HCT116 (cell line): Measurements from ENCODE around the gene FRMPD1. TPM values are rescaled to one million over a fixed set of nuclear protein-coding genes. Genes with fewer than 3 reads are reported as not detected.

Experiments used
- ATAC-seq: fragments of 200-7000 bp; cut with Tn5 transposase; 2 replicates; pipeline ENCODE4 v1.9.1; 2020; ENCODE audit warnings: mild to moderate bottlenecking, moderate library complexity
- BruUV-seq: library from RNA; stranded (reverse); fragments of 400-500 nt; replicated peaks from 2 replicates; lab custom pipeline; 2021; lab: Mats Ljungman, UMichigan
- CTCF ChIA-PET: fragments of 300-600 bp; sonication (Branson Sonifier 250); formaldehyde crosslinking; loops from one replicate; lab custom pipeline; 2021; ENCODE audit warnings: antibody characterized with exemption; lab: Charles Lee
- POLR2A ChIA-PET: fragments of 300-600, 350-600 bp; sonication (Branson Sonifier 250); formaldehyde crosslinking; loops from one replicate; lab custom pipeline; 2021; ENCODE audit warnings: antibody characterized with exemption; lab: Charles Lee
- RAD21 ChIA-PET, 2 experiments: fragments of 300-600 bp; sonication (Branson Sonifier 250); formaldehyde crosslinking; loops; one replicate each; lab custom pipeline; 2023; ENCODE audit warnings: low total read pairs in 2 of 2; ENCODE audit not compliant: uncharacterized antibody in 2 of 2, unreplicated experiment in 2 of 2, low non-redundant PET in 1 of 2; lab: Charles Lee
- DNase-seq: peaks from one replicate; pipeline ENCODE4 v3.0.0-alpha.2; 2010; ENCODE audit warnings: low read depth, low spot score
- H2AFZ ChIP-seq: fragments of 200-600 bp; shearing (Covaris generic), sonication (generic); 2 replicates; pipeline ENCODE4 v1.6.1; 2017; ENCODE audit warnings: low read depth, mixed run types, mixed read lengths, antibody characterized with exemption, low read length; ENCODE audit not compliant: poor library complexity, severe bottlenecking
- H3K27ac ChIP-seq: 2 replicates; pipeline ENCODE4 v1.5.1; 2012; ENCODE audit warnings: low read depth, low read length
- H3K27me3 ChIP-seq: fragments of 200-600 bp; sonication (generic); 2 replicates; pipeline ENCODE4 v1.6.1; 2016; ENCODE audit warnings: mixed run types, low read length, mixed read lengths; ENCODE audit not compliant: insufficient read depth
- H3K36me3 ChIP-seq, 2 experiments: fragments of 200-500 bp in 1 of 2; fragments of 200-600 bp in 1 of 2; sonication (Bioruptor generic) in 1 of 2; sonication (generic) in 1 of 2; 2 replicates each; pipeline versions ENCODE4 v1.5.1 to v1.6.1; 2014 to 2016; ENCODE audit warnings: low read length in 2 of 2, inconsistent platforms in 1 of 2, mixed read lengths in 1 of 2, mixed run types in 1 of 2; ENCODE audit not compliant: insufficient read depth in 2 of 2, control insufficient read depth in 1 of 2
- H3K4me1 ChIP-seq, 2 experiments: fragments of 200-600 bp in 1 of 2; sonication (generic) in 1 of 2; 2 replicates each; pipeline versions ENCODE4 v1.5.1 to v1.6.1; 2012 to 2017; ENCODE audit warnings: low read length in 2 of 2, inconsistent platforms in 1 of 2, mild to moderate bottlenecking in 1 of 2, mixed read lengths in 1 of 2, mixed run types in 1 of 2, moderate library complexity in 1 of 2; ENCODE audit not compliant: insufficient read depth in 2 of 2, control insufficient read depth in 1 of 2
- H3K4me2 ChIP-seq: fragments of 200-600 bp; sonication (generic); 2 replicates; pipeline ENCODE4 v1.6.1; 2017; ENCODE audit warnings: mixed run types, low read length, mixed read lengths
- H3K4me3 ChIP-seq, 2 experiments: fragments of 200-600 bp in 1 of 2; sonication (generic) in 1 of 2; replicated peaks in 1 of 2; 2 replicates each; pipeline ENCODE4 v1.5.1; 2011 to 2016; ENCODE audit warnings: low read length in 2 of 2, control low read depth in 1 of 2, low read depth in 1 of 2, mild to moderate bottlenecking in 1 of 2, mixed read lengths in 1 of 2, mixed run types in 1 of 2
- H3K79me2 ChIP-seq: fragments of 200-600 bp; sonication (generic); 2 replicates; pipeline ENCODE4 v1.6.1; 2017; ENCODE audit warnings: mild to moderate bottlenecking, mixed run types, low read length, moderate library complexity, mixed read lengths; ENCODE audit not compliant: insufficient read depth
- H3K9ac ChIP-seq: fragments of 200-600 bp; sonication (generic); 2 replicates; pipeline ENCODE4 v1.6.1; 2016; ENCODE audit warnings: low read length, mixed read lengths
- H3K9me2 ChIP-seq: fragments of 200-600 bp; sonication (generic), shearing (Covaris generic); 2 replicates; pipeline ENCODE4 v1.6.1; 2017; ENCODE audit warnings: mixed run types, mild to moderate bottlenecking, moderate library complexity; ENCODE audit not compliant: insufficient read depth
- H3K9me3 ChIP-seq, 2 experiments: fragments of 200-500 bp in 1 of 2; fragments of 200-600 bp in 1 of 2; sonication (Bioruptor generic) in 1 of 2; sonication (generic) in 1 of 2; 2 replicates each; pipeline ENCODE4 v1.6.1; 2014 to 2017; ENCODE audit warnings: low read length in 2 of 2, mixed read lengths in 2 of 2, inconsistent platforms in 1 of 2, low read depth in 1 of 2, mild to moderate bottlenecking in 1 of 2, mixed run types in 1 of 2, moderate library complexity in 1 of 2; ENCODE audit not compliant: control insufficient read depth in 1 of 2, insufficient read depth in 1 of 2
- H4K20me1 ChIP-seq: fragments of 200-600 bp; sonication (generic), shearing (Covaris generic); 2 replicates; pipeline ENCODE4 v1.6.1; 2017; ENCODE audit warnings: mixed run types, mild to moderate bottlenecking, moderate library complexity; ENCODE audit not compliant: insufficient read depth
- ATF3 ChIP-seq: IDR thresholded peaks from 2 replicates; pipeline ENCODE4 v1.6.1; 2012
- CTCF ChIP-seq, 3 experiments: fragments of 200-600 bp in 1 of 3; sonication (generic) in 1 of 3; IDR thresholded peaks in 2 of 3; conservative IDR thresholded peaks in 1 of 3; 2 replicates each; pipeline ENCODE4 v1.5.1; 2012 to 2017; ENCODE audit warnings: low read depth in 2 of 3, low read length in 2 of 3, antibody characterized with exemption in 1 of 3, borderline replicate concordance in 1 of 3, control low read depth in 1 of 3, mild to moderate bottlenecking in 1 of 3, mixed read lengths in 1 of 3, mixed run types in 1 of 3, moderate library complexity in 1 of 3; ENCODE audit not compliant: insufficient read depth in 1 of 3
- EGR1 ChIP-seq: IDR thresholded peaks from 2 replicates; pipeline ENCODE4 v1.6.1; 2012; ENCODE audit warnings: low read depth
- ELF1 ChIP-seq: IDR thresholded peaks from 2 replicates; pipeline ENCODE4 v1.6.1; 2012; ENCODE audit warnings: low read depth, borderline replicate concordance
- EZH2 ChIP-seq: fragments of 200-600 bp; sonication (generic); IDR thresholded peaks from 2 replicates; pipeline ENCODE4 v1.6.1; 2017; ENCODE audit warnings: antibody characterized with exemption, mixed run types
- FOSL1 ChIP-seq: IDR thresholded peaks from 2 replicates; pipeline ENCODE4 v1.6.1; 2012; ENCODE audit warnings: low read depth
- JUND ChIP-seq: IDR thresholded peaks from 2 replicates; pipeline ENCODE4 v1.6.1; 2012
- RAD21 ChIP-seq: IDR thresholded peaks from 2 replicates; pipeline ENCODE4 v1.6.1; 2012; ENCODE audit warnings: low read depth, mild to moderate bottlenecking
- SP1 ChIP-seq: IDR thresholded peaks from 2 replicates; pipeline ENCODE4 v1.6.1; 2012; ENCODE audit warnings: low read depth
- TCF7L2 ChIP-seq: IDR thresholded peaks from 2 replicates; pipeline ENCODE4 v1.7.0; 2011; ENCODE audit warnings: borderline replicate concordance, inconsistent platforms; ENCODE audit not compliant: insufficient read depth, insufficient read length; ENCODE audit errors: extremely low read depth
- ZBTB33 ChIP-seq: IDR thresholded peaks from 2 replicates; pipeline ENCODE4 v1.6.1; 2011; ENCODE audit warnings: mild to moderate bottlenecking, low read length, moderate library complexity; ENCODE audit not compliant: insufficient replicate concordance; ENCODE audit errors: extremely low read depth
- ZNF274 ChIP-seq: fragments of 200-500 bp; sonication (Bioruptor generic); IDR thresholded peaks from 2 replicates; pipeline ENCODE4 v1.6.1; 2014; ENCODE audit warnings: mild to moderate bottlenecking, low read depth, low read length, inconsistent platforms
- intact Hi-C: fragments of 100-400 bp; cut with micrococcal nuclease; formaldehyde crosslinking; loops from 2 replicates; pipeline ENCODE4 v1.10.0; 2022
- total RNA-seq: library from RNA; stranded (reverse); gene quantifications from one replicate; pipeline ENCODE4 v1.2.1, GENCODE V29; 2021; ENCODE audit not compliant: unreplicated experiment

The FRMPD1 gene
- total RNA-seq, 1 experiment from 2014 or later, result 0.52 TPM

GRCh38 chr9:37625036-37625757 is 25.6 kb upstream of the FRMPD1 start (continued):
- TF ChIP-seq EGR1 (no peak), FOSL1 (no peak)

GRCh38 chr9:37625758-37626147 is 25.0 kb upstream of the FRMPD1 start:
- H3K4me1 ChIP-seq, result no peaks in the 10 kb centered on the region
- H3K9me2 ChIP-seq, result no peaks in the 10 kb centered on the region
- intact Hi-C loops, result no loop called here
- no peaks in the 10 kb centered on the region for H3K36me3 ChIP-seq
- H3K9ac ChIP-seq, result no peak overlapping the region
- ChIA-PET RAD21 (no interaction called here), CTCF (no interaction called here), POLR2A (no interaction called here)
- H4K20me1 ChIP-seq, result no peaks in the 10 kb centered on the region
- DNase-seq, result no peak
- no peak for TF ChIP-seq ZNF274
- no peak for TF ChIP-seq EZH2
- TF ChIP-seq RAD21, result no peak
- no peak for TF ChIP-seq JUND
- TF ChIP-seq ATF3, result no peak
- no peak for TF ChIP-seq ELF1
- no peak for TF ChIP-seq SP1
- no peak for TF ChIP-seq TCF7L2
- TF ChIP-seq ZBTB33, result no peak
- no peak for TF ChIP-seq CTCF (IDR thresholded peaks at IDR 0.05 in 2 of 3, conservative IDR thresholded peaks at IDR 0.05 in 1 of 3; ENCODE audit: borderline replicate concordance in 1 of 3, insufficient read depth in 1 of 3, low read depth in 2 of 3, low read length in 2 of 3)
- no peak overlapping the region for H3K27ac ChIP-seq
- H3K79me2 ChIP-seq, result no peaks in the 10 kb centered on the region
- ATAC-seq, result no peak
- no peaks in the 10 kb centered on the region for H3K9me3 ChIP-seq
- no peak overlapping the region for H3K4me2 ChIP-seq
- H3K27me3 ChIP-seq, result no peaks in the 10 kb centered on the region
- no peak overlapping the region for H3K4me3 ChIP-seq
- H2AFZ ChIP-seq, result no peak overlapping the region
- no TSS peak for BruUV-seq
